ENCODE data around the gene NCKAP5.
A peak's percentile ranks its signal among the peaks of the same experiment; 100 is the strongest.

The NCKAP5 gene

DNA sequence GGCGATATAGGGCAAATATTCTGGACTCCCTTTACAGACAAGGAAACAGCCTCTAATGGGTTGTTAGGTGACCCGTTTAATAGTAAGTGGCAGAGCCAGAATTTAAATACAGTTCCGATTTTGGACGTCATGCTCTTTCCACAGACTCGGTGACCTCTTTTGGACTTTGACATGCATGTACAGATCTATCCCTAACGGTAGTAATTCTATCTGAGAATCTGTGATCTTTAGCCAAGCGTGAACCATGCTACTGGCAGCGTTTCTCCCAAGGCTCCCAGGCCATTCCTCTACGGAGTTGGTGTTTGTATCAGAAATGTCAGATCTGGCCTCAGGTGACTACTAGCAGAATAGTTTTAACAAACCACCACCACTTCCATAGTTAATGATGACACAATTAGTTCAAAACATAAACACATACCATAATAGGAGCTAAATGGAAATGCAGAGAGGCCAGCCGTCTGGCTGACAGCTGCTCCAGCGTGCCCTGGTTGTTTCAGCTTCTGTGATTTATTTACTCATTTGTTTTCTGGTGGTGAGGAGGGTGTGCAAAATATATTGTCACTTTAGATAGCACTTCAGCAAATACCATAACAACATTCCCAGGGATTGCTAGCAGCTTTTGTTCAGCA, 593.7 kb downstream of the NCKAP5 start:
- DNase-seq = peak; percentile 5

DNA sequence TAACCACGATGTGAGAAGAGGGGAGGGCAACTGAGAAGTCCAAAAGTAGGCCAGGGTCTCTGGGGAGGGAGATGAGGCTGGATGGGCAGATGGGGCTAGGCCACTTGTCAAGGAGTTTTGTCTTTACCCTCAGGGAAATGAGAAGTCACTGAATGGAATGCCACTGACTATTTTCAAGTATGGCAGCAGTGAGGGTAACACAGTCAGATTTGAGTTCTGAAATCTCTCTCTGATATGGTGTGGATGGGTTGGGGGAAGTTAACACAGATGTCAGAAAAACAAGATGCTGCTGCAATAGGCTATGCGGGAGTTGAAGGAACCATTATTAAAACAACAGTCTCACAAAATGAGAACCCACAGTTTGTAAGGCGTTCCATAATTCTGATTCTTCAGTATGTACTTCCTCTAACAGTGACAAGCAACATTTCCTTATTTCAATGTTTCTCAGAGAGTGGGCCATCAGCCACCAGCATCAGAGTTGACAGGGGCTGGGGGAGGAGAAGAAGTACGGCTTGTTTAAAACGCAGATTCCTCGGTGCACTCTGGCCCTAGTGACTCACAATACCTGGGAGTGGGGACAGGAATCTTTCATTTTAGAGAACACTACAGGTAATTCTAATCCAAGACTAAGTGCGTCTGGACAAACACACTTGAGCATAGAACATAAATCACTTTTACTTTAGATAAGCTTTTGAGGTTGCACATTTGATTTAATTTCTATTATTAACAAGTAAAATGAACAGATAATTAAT, 596.8 kb downstream of the NCKAP5 start:
- no peak for DNase-seq

DNA sequence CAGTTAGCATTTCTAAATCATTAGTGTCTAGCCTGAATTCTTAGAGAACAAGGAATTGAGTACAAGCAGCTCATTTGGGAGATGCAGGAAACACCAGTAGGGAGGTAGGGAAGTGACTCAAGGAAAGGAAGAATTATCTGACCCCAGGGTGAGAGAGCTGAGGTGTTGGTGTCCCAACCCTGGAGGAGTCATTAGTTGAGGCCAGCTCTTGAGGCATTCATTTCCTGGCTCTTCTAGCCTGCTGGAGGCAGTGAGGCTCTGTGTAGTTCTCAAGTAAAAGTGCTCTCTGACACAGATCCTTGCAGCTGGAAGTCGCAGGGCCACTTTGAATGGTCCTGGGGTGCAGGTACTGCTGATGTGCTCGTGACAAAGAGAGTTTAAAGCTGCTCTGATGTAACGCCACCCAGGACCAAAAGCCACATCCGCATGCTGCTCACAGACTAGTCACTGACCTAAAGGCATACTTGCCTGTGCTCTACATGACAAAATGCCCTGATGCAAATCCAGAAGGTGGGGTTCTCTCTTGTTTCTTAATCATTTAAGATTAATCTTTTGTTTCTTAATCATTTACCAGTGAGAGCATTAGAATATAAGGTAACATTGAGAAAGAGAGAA, 598.8 kb downstream of the NCKAP5 start:
- DNase-seq = no peak

GRCh38 chr2:132965460-132965859, 602.8 kb downstream of the NCKAP5 start:
- no peak for DNase-seq

GRCh38 chr2:132963161-132963560, 605.1 kb downstream of the NCKAP5 start:
- DNase-seq = no peak

DNA sequence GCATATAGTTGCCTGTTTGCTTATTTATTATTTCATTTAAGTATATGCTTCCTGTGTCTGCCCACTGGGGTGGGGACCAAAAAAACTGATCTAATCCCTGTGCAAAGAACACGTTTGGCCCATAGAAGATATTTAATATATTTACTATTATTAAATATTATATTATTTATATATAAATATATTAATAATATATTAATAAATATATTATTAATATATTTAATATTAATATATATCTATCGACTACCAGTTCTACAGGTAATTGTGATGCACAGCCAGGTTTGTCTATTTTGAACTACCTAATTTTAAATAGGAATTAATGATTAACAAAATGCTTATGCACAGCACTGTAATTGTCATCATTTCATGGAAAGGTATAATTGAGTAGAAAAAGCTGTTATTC, 609.4 kb downstream of the NCKAP5 start:
- no peak for DNase-seq

GRCh38 chr2:132955871-132956615, 612.2 kb downstream of the NCKAP5 start:
- no peak for DNase-seq

DNA sequence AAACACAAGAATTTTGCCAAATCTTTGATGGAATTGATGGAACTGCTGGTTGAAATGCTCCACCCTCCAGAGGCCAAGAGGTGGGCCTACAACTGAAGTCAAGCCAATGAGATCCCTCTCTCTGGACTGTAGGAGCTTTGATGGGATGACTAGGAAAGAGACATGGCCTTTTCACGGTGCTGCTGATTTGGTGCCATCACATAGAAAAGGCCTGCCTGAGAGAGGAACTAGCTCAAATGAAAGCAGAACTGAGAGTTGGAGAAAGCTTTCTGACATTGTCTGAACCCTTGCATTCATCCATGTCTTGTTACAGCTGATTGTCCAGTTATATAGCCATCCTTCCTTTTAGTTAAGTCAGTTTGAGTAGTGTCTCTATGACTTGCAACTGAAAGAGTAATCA, 614.5 kb downstream of the NCKAP5 start:
- no peak for DNase-seq

DNA sequence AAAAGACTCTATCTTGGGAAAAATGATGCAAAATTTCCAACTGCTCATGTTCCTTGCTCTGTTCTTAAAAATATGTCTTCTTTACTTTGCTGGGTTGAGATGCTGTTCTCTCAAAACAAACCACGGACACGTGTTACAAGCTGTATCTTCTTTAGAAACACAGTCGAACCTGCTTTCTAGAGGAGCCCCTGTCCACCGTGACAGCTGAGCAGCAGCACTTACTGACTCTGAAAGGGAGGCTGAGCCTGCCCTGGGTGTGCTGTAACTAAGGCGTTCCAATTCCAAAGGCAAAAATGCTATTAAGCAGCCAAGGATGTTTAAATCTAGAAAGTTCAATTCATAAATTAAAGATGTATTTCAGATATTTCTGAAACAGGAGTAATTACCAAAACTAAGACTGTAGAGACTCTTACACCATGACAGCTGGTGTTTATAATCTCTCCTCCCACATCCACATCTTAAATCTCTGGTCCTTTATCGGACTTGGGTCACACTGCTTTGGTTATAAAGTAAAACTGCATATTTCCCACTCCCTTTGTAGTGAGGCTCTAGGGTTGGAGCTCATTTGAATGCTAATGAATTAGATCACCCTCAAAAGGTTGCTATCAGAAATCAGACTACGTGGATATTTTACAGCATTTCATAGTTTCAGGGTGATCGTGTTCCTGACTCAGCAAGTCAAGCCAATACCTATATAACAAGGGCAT, 617.1 kb downstream of the NCKAP5 start:
- no peak for DNase-seq

DNA sequence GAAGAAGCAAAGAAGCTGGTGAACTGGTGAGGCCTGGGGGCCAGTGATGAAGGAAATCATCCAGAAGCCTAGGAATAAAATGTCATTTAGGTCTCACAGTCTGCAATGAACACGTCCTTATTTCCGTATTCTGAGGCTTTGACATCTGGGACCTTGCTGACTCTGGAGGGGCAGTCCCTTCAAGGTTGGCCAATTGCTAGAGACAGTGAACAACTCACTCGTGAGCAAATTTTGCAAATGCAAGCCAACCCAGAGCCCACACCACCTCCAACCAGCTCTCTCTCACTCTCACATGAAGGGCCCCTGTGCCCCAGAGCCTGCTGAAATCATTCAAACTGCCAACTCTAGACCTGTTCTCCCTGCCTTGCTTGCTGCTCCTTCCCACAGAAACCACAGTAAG, 619.2 kb downstream of the NCKAP5 start:
- no peak for DNase-seq

DNA sequence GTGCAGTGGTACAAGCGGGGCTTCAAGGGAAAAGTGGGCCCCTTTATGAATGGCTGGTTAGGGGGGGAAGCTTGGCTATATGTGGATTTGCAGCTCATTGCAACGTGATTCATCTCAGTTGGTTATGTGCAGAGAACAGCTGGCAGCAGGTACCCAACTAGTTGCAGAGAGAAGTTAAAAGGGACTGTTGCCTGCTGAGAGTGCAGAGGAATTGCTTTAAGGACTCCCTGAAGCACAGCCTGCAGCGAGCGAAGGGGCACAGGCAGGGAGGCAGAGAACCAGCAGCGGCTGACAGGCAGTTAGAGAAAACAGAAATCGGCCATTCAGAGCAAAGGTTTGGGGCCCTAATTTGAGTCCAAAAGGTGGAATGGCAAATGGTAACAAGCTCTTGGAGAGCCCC, 620.1 kb downstream of the NCKAP5 start:
- DNase-seq = no peak

GRCh38 chr2:132943829-132944228, 624.4 kb downstream of the NCKAP5 start:
- DNase-seq = no peak

DNA sequence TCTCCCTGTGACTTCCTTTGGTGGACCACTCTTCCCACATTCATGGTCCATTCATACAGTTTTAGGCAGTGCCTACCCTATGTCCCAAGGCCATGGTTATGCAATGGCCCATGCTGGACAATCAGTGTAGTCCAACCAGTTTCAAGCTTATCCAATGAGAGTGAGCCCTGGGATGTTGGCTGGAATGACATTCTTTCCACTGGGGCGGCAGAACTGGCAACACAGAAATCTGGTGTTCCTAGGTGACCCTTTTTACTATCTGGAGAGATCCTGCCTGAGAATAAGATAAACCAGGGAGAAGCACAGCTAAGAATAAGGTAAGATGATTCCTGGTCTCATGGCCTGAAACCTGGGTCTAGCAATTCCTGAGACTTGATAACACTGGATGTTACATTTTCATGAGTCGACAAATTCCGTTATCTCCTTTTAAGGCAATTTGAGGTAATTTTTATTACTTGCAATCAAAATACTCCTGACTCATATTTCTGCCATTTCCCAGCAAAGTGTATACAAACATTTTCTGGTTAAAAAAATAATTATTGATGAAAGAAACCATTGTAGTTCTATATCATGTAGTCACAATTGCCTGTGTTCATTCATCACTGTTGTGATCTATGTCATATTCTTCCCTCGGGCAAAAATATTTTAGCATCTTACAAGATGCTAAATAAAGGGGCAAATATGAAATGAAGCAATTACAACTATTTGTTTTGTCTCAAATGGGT, 626.8 kb downstream of the NCKAP5 start:
- DNase-seq = no peak

DNA sequence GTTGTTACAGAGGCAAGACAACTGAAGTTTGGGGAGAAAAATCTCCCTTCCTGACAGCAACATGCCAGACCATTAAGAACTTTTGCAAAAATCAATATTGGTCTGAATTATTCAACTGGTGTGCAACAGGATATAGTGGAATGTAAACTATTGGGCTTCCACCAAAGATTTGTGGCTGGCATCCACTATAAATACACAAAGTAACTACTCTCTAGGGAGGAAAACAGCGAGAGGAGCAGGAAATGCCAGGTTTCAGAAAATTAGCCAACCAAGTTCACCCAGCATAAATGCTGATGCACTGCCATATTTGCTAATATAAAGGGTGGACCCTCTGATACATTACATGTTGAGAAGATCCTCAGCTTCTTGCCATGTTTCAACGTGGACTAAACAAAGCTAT, 630.6 kb downstream of the NCKAP5 start:
- DNase-seq = no peak

GRCh38 chr2:132936791-132937190, 631.5 kb downstream of the NCKAP5 start:
- DNase-seq = no peak

DNA sequence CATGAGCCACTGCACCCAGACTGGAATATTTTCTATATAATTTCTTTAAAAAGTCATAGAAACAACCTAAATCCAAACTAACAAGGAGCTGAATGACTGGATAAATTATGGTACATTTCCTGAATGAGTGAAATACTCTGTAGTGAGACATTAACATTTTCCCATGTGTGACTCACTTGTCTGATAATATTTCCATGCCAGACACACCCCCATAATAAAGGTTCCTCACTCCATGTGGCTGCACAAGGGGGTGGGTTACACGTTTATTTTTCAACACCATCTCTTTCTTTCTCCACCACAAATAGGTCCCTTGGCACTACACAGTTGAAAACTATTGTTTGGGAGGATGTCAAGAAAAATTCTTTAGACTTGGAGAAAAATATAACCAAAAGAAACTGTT, 632.0 kb downstream of the NCKAP5 start:
- no peak for DNase-seq

GRCh38 chr2:132929786-132930185, 638.5 kb downstream of the NCKAP5 start:
- DNase-seq = no peak

DNA sequence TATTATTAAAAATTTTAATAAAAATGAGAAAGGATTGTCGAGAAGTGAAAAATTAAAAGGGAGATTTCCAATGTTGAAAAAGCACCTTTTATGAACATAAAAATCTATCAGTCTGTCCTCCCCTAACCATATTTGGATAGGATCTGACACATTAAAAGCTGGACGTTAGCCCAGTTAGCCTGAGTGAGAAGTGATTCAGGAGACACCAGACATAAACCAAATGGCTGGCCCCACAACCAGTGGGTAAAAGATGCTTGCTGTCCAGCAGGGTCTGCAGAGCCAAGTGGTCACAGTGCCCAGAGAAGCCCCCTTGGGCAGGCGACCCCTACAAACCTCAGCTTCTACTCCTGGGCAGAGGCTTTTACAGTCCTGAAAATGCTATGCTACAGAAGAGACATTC, 644.5 kb downstream of the NCKAP5 start:
- no peak for DNase-seq

GRCh38 chr2:132915812-132916549, 652.3 kb downstream of the NCKAP5 start:
- peak; percentile 32 for DNase-seq

- DNase-seq = no peak
Observed at GRCh38 chr2:132911726-132912724, 656.2 kb downstream of the NCKAP5 start.
